LNCaP clone FGC (cell line): ENCODE data around the gene ELP2.

Experiments used
- DNase-seq: peaks from one replicate; pipeline ENCODE4 v3.0.0-alpha.2; 2011; ENCODE audit warnings: low read depth
- H3K4me3 ChIP-seq: 2 replicates; pipeline ENCODE4 v1.5.1; 2011; ENCODE audit warnings: mild to moderate bottlenecking, low read depth, low read length, control low read depth
- TF ChIP-seq, protein P1 (sequence below): IDR thresholded peaks from 2 replicates; pipeline ENCODE4 v1.5.1; 2012; ENCODE audit warnings: mild to moderate bottlenecking; ENCODE audit not compliant: control insufficient read depth, insufficient read depth; ENCODE audit errors: extremely low read depth

Gene ELP2

DNA sequence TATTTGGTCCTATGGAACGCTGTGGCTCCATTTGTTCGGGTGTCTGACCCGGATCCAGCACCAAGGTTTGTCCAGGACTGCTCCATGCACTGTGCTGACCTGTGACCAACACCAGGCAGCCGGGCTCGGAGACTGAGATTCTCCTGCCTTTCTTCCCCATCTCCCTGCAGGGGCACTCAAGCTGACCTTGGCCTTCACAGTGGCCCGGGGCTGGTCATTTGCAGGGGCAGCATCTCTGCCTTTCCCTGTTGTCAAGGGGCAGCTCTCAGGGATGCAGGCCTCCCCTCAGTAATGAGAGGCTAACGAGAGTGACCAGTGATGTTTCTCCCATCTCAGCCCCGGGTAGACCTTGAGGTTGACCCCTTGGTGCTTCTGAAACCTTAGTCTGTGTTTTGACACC is 85.1 kb downstream of the ELP2 start:
- no peak for DNase-seq
- TF ChIP-seq, protein P1, sequence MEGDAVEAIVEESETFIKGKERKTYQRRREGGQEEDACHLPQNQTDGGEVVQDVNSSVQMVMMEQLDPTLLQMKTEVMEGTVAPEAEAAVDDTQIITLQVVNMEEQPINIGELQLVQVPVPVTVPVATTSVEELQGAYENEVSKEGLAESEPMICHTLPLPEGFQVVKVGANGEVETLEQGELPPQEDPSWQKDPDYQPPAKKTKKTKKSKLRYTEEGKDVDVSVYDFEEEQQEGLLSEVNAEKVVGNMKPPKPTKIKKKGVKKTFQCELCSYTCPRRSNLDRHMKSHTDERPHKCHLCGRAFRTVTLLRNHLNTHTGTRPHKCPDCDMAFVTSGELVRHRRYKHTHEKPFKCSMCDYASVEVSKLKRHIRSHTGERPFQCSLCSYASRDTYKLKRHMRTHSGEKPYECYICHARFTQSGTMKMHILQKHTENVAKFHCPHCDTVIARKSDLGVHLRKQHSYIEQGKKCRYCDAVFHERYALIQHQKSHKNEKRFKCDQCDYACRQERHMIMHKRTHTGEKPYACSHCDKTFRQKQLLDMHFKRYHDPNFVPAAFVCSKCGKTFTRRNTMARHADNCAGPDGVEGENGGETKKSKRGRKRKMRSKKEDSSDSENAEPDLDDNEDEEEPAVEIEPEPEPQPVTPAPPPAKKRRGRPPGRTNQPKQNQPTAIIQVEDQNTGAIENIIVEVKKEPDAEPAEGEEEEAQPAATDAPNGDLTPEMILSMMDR, result no peak
- H3K4me3 ChIP-seq, result no peak overlapping the region

DNA sequence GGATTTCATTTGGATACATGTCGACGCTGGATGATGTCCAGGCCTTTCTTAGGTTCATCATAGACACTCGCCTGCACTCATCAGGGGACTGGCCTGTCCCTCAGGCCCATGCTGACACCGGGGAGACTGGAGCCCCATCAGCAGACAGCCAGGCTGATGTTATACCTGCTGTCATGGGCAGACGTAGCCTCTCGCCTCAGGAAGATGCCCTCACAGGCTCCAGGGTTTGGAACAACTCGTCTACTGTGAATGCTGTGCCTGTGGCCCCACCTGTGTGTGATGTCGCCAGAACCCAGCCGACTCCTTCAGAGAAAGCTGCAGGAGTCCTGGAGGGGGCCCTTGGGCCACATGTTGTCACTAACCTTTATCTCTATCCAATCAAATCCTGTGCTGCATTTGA is 85.9 kb downstream of the ELP2 start:
- TF ChIP-seq, protein P1, result no peak
- H3K4me3 ChIP-seq, result no peak overlapping the region
- DNase-seq, result no peak

DNA sequence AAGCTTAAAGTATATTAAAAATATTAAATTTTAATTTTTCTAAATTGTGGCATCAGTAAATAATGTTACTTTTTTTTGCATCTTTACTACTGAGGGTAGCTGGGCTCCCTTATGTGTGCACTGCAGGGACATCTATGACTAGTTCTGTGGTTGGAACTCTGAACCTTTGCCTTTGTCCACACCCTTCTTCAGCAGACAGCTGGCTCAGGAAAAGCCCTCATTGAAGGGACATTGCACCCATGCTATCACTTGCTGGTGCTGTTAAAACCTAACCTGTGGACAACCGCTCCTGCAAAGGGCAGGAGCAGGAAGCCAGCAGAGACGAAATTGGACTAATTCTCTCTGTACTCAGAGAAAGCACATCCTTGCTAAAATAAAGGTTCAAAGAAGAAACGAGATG is 87.6 kb downstream of the ELP2 start:
- DNase-seq, result no peak
- no peak overlapping the region for H3K4me3 ChIP-seq
- TF ChIP-seq, protein P1, result no peak

DNA sequence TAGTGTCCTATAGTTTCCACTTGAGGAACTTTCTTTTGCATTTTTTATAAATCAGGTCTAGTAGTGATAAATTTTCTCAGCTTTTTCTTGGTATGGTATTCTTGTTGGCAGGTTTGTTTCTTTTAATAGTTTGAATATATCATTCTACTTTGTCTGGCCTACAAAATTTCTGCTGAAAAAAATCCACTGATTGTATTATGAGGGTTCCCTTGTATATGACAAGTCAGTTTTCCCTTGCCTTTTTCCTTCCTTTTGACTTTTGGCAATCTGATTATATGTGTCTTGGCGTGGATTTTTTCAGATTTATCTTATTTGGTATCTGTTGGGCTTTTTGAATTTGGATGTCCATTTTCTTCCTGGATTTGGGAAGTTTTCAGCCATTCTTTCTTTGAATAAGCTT is 99.5 kb downstream of the ELP2 start:
- TF ChIP-seq, protein P1, result no peak
- no peak overlapping the region for H3K4me3 ChIP-seq

More for the DNA sequence above, 99.5 kb downstream of the ELP2 start:
- DNase-seq, result no peak
